Naive thymus-derived CD4-positive, alpha-beta T cell (primary cell): ENCODE measurements around the gene RAB35. TPM values are rescaled to one million over a fixed set of nuclear protein-coding genes. Genes with fewer than 3 reads are reported as not detected.

Experiments used
- ATAC-seq: fragments of 150-1000 bp; cut with Tn5 transposase; 2 replicates; pipeline ENCODE4 v1.10.0; 2021; ENCODE audit warnings: mild to moderate bottlenecking, moderate library complexity
- CTCF ChIA-PET: fragments of 350-600 bp; sonication (Branson Sonifier 250); formaldehyde crosslinking; loops from one replicate; lab custom pipeline; 2021; ENCODE audit warnings: antibody characterized with exemption; lab: Charles Lee
- POLR2A ChIA-PET: fragments of 350-600 bp; sonication (Branson Sonifier 250); formaldehyde crosslinking; loops from one replicate; lab custom pipeline; 2021; ENCODE audit warnings: antibody characterized with exemption, inconsistent platforms; lab: Charles Lee
- DNase-seq, 9 donors: peaks; one replicate each; pipeline versions ENCODE4 v3.0.0 to v3.0.0-alpha.2; 2020 to 2022; ENCODE audit warnings: mixed read lengths in 1 of 9
- H3K27ac ChIP-seq: one replicate; pipeline ENCODE4 v1.7.0; 2013; ENCODE audit warnings: mild to moderate bottlenecking, low read depth, low read length, moderate library complexity
- H3K27me3 ChIP-seq, 2 donors: one replicate each; pipeline ENCODE4 v1.7.0; 2013; ENCODE audit warnings: low read length in 2 of 2, mild to moderate bottlenecking in 2 of 2, moderate library complexity in 2 of 2; ENCODE audit not compliant: control insufficient read depth in 2 of 2, insufficient read depth in 2 of 2
- H3K36me3 ChIP-seq, 3 experiments: 1 replicate in 2 of 3; 2 replicates in 1 of 3; pipeline ENCODE4 v1.7.0; 2013; ENCODE audit warnings: low read length in 3 of 3, mild to moderate bottlenecking in 3 of 3, moderate library complexity in 1 of 3; ENCODE audit not compliant: insufficient read depth in 3 of 3, control insufficient read depth in 2 of 3
- H3K4me1 ChIP-seq, 2 donors: one replicate each; pipeline ENCODE4 v1.7.0; 2013; ENCODE audit warnings: low read length in 2 of 2, mild to moderate bottlenecking in 2 of 2, moderate library complexity in 1 of 2; ENCODE audit not compliant: control insufficient read depth in 2 of 2, insufficient read depth in 2 of 2
- H3K4me3 ChIP-seq: 2 replicates; pipeline ENCODE4 v1.7.0; 2013; ENCODE audit warnings: mild to moderate bottlenecking, low read length
- H3K9me3 ChIP-seq, 3 experiments: 1 replicate in 2 of 3; 2 replicates in 1 of 3; pipeline ENCODE4 v1.7.0; 2013; ENCODE audit warnings: low read length in 3 of 3; ENCODE audit not compliant: control insufficient read depth in 2 of 3
- H3K27ac Mint-ChIP-seq, 9 donors: one replicate each; pipeline ENCODE4 v1.8.0; 2020 to 2022; ENCODE audit warnings: mixed read lengths in 9 of 9, mild to moderate bottlenecking in 8 of 9, moderate library complexity in 5 of 9, inconsistent platforms in 2 of 9
- H3K27me3 Mint-ChIP-seq, 5 donors: one replicate each; pipeline ENCODE4 v1.8.0; 2021 to 2022; ENCODE audit warnings: mixed read lengths in 5 of 5, mild to moderate bottlenecking in 1 of 5
- H3K36me3 Mint-ChIP-seq, 5 donors: one replicate each; pipeline ENCODE4 v1.8.0; 2020 to 2022; ENCODE audit warnings: mixed read lengths in 5 of 5, mild to moderate bottlenecking in 3 of 5, inconsistent platforms in 1 of 5
- H3K4me1 Mint-ChIP-seq, 7 donors: one replicate each; pipeline ENCODE4 v1.8.0; 2020 to 2022; ENCODE audit warnings: mixed read lengths in 7 of 7, mild to moderate bottlenecking in 3 of 7, inconsistent platforms in 1 of 7
- H3K4me3 Mint-ChIP-seq, 10 donors: one replicate each; pipeline ENCODE4 v1.8.0; 2020 to 2022; ENCODE audit warnings: mild to moderate bottlenecking in 10 of 10, mixed read lengths in 10 of 10, moderate library complexity in 6 of 10, inconsistent platforms in 2 of 10
- H3K9me3 Mint-ChIP-seq, 11 donors: one replicate each; pipeline ENCODE4 v1.8.0; 2020 to 2022; ENCODE audit warnings: mixed read lengths in 11 of 11, mild to moderate bottlenecking in 4 of 11, inconsistent platforms in 1 of 11, moderate library complexity in 1 of 11
- intact Hi-C, 2 donors: fragments of 100-400 bp; cut with micrococcal nuclease; formaldehyde crosslinking; loops; one replicate each; pipeline ENCODE4 v1.15.1; 2023
- polyA plus RNA-seq, 2 donors: library from polyadenylated mRNA; unstranded; fragments of 300-500 nt; fragmentation: Illumina TruSeq; gene quantifications; one replicate each; pipeline ENCODE4 v1.2.3, GENCODE V29; 2021
- total RNA-seq, 6 experiments: library from RNA in 5 of 6; stranded (reverse) in 5 of 6; gene quantifications; 1 replicate in 5 of 6; 2 replicates in 1 of 6; pipeline ENCODE4 v1.2.3 and lab custom pipeline; 2021 to 2026

The RAB35 gene
- total and polyA plus RNA-seq, 7 experiments from 2014 or later: 14.5 to 77.3 (median 53.1) TPM

- no peak overlapping the region for H3K4me3 Mint-ChIP-seq
- peaks cover 0 to 32% (median 7%) of the 10 kb centered on the region in 5 donors for H3K36me3 Mint-ChIP-seq
- no peaks in the 10 kb centered on the region for H3K27me3 ChIP-seq
- H3K27ac Mint-ChIP-seq: no peak overlapping the region
- no peaks in the 10 kb centered on the region for H3K27me3 Mint-ChIP-seq
- no peak overlapping the region for H3K27ac ChIP-seq
- intact Hi-C loops: no loop called here
- peaks cover 14 to 51% (median 30%) of the 10 kb centered on the region in 7 donors for H3K4me1 Mint-ChIP-seq
- H3K9me3 Mint-ChIP-seq: peaks cover 0 to 2% (median 0%) of the 10 kb centered on the region in 11 donors
- ATAC-seq (no peak), DNase-seq (no peak)
- ChIA-PET POLR2A (no interaction called here), CTCF (interaction anchor here (1.1 kb wide), 1 partner anchor 24 kb away, joined by 3 read pairs; no protein-coding TSS in a partner anchor)
- no peak overlapping the region for H3K4me3 ChIP-seq
- H3K36me3 ChIP-seq: peaks cover 17 to 87% (median 20%) of the 10 kb centered on the region in 3 experiments
- peaks cover 0 to 12% of the 10 kb centered on the region in 2 donors for H3K4me1 ChIP-seq
- no peaks in the 10 kb centered on the region for H3K9me3 ChIP-seq
These were observed 13.6 kb downstream of the RAB35 start for GRCh38 chr12:120103044-120103338.

GRCh38 chr12:120102189-120103043 is 14.1 kb downstream of the RAB35 start:
- Histone ChIP-seq H3K27me3 (no peaks in the 10 kb centered on the region), H3K9me3 (no peaks in the 10 kb centered on the region), H3K36me3 (peaks cover 17 to 89% (median 20%) of the 10 kb centered on the region in 3 experiments), H3K4me1 (peaks cover 0 to 12% of the 10 kb centered on the region in 2 donors), H3K27ac (no peak overlapping the region), H3K4me3 (no peak overlapping the region)
- peak overlapping the region in 4 of 9 donors; percentile 1 to 82 (median 63) for H3K27ac Mint-ChIP-seq
- no peaks in the 10 kb centered on the region for H3K27me3 Mint-ChIP-seq
- POLR2A ChIA-PET: no interaction called here
- H3K36me3 Mint-ChIP-seq: peaks cover 0 to 29% (median 7%) of the 10 kb centered on the region in 5 donors
- no peak overlapping the region for H3K4me3 Mint-ChIP-seq
- intact Hi-C loops: no loop called here
- H3K4me1 Mint-ChIP-seq: peaks cover 14 to 47% (median 28%) of the 10 kb centered on the region in 7 donors
- H3K9me3 Mint-ChIP-seq: peaks cover 0 to 2% (median 0%) of the 10 kb centered on the region in 11 donors
- DNase-seq (no peak), ATAC-seq (peak; percentile 19)
- CTCF ChIA-PET: interaction anchor here (1.1 kb wide), 1 partner anchor 25 kb away, joined by 3 read pairs; no protein-coding TSS in a partner anchor

DNA sequence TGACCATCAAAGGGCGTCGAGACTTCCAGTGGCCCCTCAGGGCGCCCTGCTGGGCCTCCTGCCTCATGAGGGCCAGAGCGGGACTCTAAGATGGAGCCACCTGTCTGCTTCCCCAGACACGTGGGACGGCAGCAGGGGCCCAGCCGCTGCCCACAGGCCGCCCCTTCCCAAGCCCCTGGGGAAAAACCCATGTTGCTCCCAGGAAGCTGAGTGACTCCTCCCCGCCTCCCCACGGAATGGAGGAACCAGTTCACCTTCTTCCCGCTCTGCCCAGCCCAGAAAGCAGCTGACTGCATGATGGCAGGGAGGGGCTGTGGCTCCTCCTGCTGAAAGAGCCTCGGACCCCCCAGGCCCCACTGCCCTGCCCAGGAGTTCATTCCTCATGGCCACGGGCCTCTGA is 14.9 kb downstream of the RAB35 start:
- Mint-ChIP-seq H3K4me3 (peak overlapping the region in 2 of 10 donors; percentile 51 to 67), H3K27ac (peak overlapping the region in 7 of 9 donors; percentile 18 to 82 (median 69)), H3K4me1 (peaks cover 14 to 44% (median 28%) of the 10 kb centered on the region in 7 donors), H3K9me3 (peaks cover 0 to 2% (median 0%) of the 10 kb centered on the region in 11 donors), H3K36me3 (peaks cover 0 to 26% (median 7%) of the 10 kb centered on the region in 5 donors), H3K27me3 (no peaks in the 10 kb centered on the region)
- intact Hi-C loops: no loop called here
- CTCF ChIA-PET: no interaction called here
- peaks cover 0 to 12% of the 10 kb centered on the region in 2 donors for H3K4me1 ChIP-seq
- H3K4me3 ChIP-seq: no peak overlapping the region
- DNase-seq (no peak), ATAC-seq (no peak)
- H3K27ac ChIP-seq: no peak overlapping the region
- POLR2A ChIA-PET: no interaction called here
- no peaks in the 10 kb centered on the region for H3K9me3 ChIP-seq
- H3K27me3 ChIP-seq: no peaks in the 10 kb centered on the region
- peaks cover 17 to 90% (median 20%) of the 10 kb centered on the region in 3 experiments for H3K36me3 ChIP-seq

DNA sequence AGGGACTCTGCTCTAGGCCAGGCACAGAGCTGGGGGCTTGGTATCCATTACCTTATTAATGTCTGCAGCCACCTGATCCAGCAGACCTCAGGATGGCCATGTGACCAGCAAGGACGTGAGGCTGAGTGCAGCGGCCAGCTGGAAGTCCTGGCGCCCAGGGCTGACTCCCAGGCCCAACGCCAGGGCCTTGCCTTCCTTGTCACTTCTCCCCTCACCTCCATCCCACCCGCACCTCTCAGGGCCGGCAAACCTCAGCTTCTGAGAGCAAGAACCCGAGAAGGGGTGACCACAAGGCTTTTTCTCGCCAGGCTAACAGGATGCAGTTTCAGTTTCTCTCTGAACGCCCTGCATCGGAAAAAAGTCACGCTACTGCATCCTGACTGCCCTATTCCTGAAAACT is 15.4 kb downstream of the RAB35 start:
- POLR2A ChIA-PET: interaction anchor here (0.6 kb wide), 1 partner anchor 193 kb away, joined by 3 read pairs; no protein-coding TSS in a partner anchor
- Histone ChIP-seq H3K36me3 (peaks cover 17 to 92% (median 20%) of the 10 kb centered on the region in 3 experiments), H3K4me3 (no peak overlapping the region), H3K9me3 (no peaks in the 10 kb centered on the region), H3K27me3 (no peaks in the 10 kb centered on the region), H3K4me1 (peaks cover 0 to 12% of the 10 kb centered on the region in 2 donors), H3K27ac (no peak overlapping the region)
- intact Hi-C loops: no loop called here
- CTCF ChIA-PET: no interaction called here
- Mint-ChIP-seq H3K9me3 (peaks cover 0 to 2% (median 0%) of the 10 kb centered on the region in 11 donors), H3K27ac (peak overlapping the region in 8 of 9 donors; percentile 18 to 82 (median 63)), H3K27me3 (no peaks in the 10 kb centered on the region), H3K36me3 (peaks cover 0 to 23% (median 7%) of the 10 kb centered on the region in 5 donors), H3K4me1 (peaks cover 14 to 40% (median 25%) of the 10 kb centered on the region in 7 donors), H3K4me3 (peak overlapping the region in 2 of 10 donors; percentile 51 to 67)
- ATAC-seq (no peak), DNase-seq (no peak)

- Mint-ChIP-seq H3K36me3 (peaks cover 0 to 19% (median 6%) of the 10 kb centered on the region in 5 donors), H3K27ac (no peak overlapping the region), H3K4me3 (no peak overlapping the region), H3K9me3 (peaks cover 0 to 2% (median 0%) of the 10 kb centered on the region in 11 donors), H3K4me1 (peaks cover 14 to 35% (median 20%) of the 10 kb centered on the region in 7 donors), H3K27me3 (no peaks in the 10 kb centered on the region)
- ChIA-PET POLR2A (interaction anchor here (0.6 kb wide), 2 partner anchors 101 to 194 kb away, joined by 3 read pairs; no protein-coding TSS in a partner anchor), CTCF (interaction anchor here (0.9 kb wide), 1 partner anchor 72 kb away, joined by 3 read pairs; no protein-coding TSS in a partner anchor)
- no peaks in the 10 kb centered on the region for H3K27me3 ChIP-seq
- no peak for ATAC-seq
- H3K4me1 ChIP-seq: peaks cover 0 to 12% of the 10 kb centered on the region in 2 donors
- H3K27ac ChIP-seq: no peak overlapping the region
- intact Hi-C loops: no loop called here
- peaks cover 17 to 96% (median 17%) of the 10 kb centered on the region in 3 experiments for H3K36me3 ChIP-seq
- H3K9me3 ChIP-seq: no peaks in the 10 kb centered on the region
- no peak for DNase-seq
- no peak overlapping the region for H3K4me3 ChIP-seq
These were observed 15.9 kb downstream of the RAB35 start for GRCh38 chr12:120100630-120101029.

- peaks cover 0 to 13% (median 0%) of the 10 kb centered on the region in 5 donors for H3K36me3 Mint-ChIP-seq
- H3K36me3 ChIP-seq: peaks cover 11 to 97% (median 13%) of the 10 kb centered on the region in 3 experiments
- ATAC-seq (no peak), DNase-seq (no peak)
- ChIA-PET POLR2A (no interaction called here), CTCF (interaction anchor here (0.9 kb wide), 1 partner anchor 71 kb away, joined by 3 read pairs; no protein-coding TSS in a partner anchor)
- H3K9me3 ChIP-seq: no peaks in the 10 kb centered on the region
- peak overlapping the region in 3 of 9 donors; percentile 55 to 59 (median 58) for H3K27ac Mint-ChIP-seq
- no peak overlapping the region for H3K4me3 ChIP-seq
- intact Hi-C loops: no loop called here
- H3K27ac ChIP-seq: no peak overlapping the region
- H3K4me1 Mint-ChIP-seq: peaks cover 9 to 29% (median 14%) of the 10 kb centered on the region in 7 donors
- peaks cover 0 to 2% (median 0%) of the 10 kb centered on the region in 11 donors for H3K9me3 Mint-ChIP-seq
- no peaks in the 10 kb centered on the region for H3K27me3 ChIP-seq
- no peak overlapping the region for H3K4me3 Mint-ChIP-seq
- H3K27me3 Mint-ChIP-seq: no peaks in the 10 kb centered on the region
- H3K4me1 ChIP-seq: peaks cover 0 to 12% of the 10 kb centered on the region in 2 donors
These were observed 16.8 kb downstream of the RAB35 start for GRCh38 chr12:120099738-120100137.
